HG03565 (cell line): Measurements from ENCODE around the gene BLOC1S4.
"Not testable (repeated sequence)": the region's sequence is repeated elsewhere in the genome, so short reads cannot be mapped to it uniquely, and the experiment has no call there.

ENCODE experiments used
- ATAC-seq: cut with Tn5 transposase; IDR thresholded peaks from one replicate; pipeline ENCODE4 v1.9.1; 2021; ENCODE audit warnings: mild to moderate bottlenecking, moderate library complexity; ENCODE audit not compliant: unreplicated experiment

Gene BLOC1S4

DNA sequence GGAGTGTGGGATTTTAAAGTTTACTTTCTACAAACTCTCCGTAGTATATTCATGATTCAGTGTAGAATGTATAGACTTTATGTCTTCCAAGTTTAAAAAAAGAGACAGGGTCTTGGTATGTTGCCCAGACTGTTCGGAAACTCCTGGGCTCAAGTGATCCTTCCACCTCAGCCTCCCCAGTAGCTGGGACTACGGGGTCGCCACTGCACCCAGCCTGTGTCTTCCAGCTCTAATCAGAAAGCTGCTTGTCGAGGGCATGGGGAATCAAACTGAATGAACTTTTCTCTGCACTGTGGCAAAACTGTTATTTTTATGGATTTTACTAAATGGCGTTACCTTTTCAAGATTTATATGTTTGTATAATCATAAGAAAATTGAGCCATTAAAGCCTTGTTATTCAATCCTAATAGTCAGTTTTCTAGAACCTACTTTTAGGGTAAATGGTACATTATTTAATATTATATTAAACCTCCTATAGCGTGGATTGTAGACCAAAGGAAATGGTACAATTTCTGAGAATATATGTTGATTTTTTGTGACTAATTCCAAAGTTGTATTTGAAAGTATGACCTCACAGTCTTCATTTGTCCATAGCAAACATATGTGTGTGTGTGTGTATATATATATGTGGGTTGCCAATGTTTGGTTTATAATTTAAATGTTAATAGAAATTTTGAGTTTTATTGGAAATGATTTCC is 1.1 kb downstream of the BLOC1S4 start:
- no peak for ATAC-seq

DNA sequence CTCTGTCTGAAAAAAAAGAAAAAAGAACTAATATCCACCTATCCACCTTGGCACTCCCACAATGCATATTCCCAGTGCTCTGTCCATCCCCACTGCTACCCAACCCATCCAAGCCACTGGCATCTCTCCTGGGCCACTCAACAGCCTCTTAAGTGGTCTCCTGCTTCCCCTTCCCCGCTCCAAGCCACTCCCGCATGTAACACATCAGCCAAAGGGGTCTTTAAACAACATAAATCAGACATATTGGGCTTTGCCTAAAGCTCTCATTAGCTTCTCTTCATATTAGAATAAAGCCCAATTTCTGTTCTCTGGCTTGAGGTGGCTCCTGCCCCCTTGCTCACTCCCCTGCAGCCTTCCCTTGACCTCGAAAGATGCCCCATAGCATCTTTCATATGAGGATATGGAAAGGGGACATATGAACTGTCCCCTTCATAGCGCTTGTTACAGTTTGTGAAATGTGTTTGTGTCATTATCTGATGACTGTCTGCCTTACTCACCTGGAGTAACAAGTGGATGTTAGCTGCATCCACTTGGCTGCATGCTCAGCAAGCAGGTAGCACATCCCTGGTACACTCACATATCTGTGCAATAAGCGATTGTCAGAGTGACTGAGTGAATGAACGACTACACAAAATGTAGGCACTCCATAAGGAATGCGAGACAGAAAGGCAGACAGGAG is 3.1 kb downstream of the BLOC1S4 start:
- ATAC-seq: no peak

DNA sequence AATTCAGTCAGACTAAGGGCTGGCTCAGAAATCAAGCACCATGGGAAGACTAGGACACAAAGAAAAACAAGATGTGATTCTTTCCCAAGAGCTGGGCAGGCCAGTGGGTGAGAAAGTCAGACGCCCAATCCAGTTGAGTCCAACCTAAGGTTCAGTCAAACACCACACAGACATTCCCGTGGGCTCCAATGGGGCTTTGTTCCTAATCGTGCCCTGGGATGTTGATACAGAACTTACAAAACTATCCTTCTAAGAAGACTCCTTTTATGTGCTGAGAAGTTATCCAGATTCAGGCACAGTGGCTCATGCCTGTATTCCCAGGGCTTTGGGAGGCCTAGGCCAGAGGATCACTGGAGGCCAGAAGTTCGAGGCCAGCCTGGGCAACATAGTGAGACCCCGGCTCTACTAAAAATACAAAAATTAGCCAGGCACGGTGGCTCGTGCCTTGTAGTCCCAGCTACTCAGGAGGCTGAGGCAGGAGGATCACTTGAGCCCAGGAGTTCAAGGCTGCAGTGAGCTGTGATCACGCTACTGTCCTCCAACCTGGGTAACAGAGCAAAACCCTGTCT is 3.7 kb downstream of the BLOC1S4 start:
- no peak for ATAC-seq

DNA sequence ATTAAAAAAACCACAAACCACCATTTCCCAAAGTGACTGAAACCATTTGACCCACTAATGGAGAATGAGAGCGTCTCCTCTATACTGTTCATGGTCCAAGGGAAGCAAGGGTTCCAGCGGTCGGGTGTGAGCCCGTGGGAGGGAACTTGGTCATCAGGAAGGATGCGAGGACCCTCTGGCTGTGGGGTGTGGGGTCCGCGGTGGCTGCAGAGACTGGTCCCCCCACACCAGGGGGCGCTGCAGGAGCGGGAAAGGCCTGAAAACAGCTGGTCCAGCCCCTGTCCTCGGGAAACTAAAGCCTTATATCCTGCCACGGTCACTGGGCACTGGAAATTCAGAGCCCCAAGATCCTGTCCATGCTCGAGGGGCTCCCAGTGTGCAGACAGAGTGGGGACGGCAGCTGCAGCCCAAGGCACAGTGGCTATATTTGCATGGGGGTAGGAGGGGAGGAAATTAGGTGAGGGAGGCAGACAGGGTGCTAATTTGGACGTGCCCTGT is 4.3 kb downstream of the BLOC1S4 start:
- ATAC-seq: no peak

DNA sequence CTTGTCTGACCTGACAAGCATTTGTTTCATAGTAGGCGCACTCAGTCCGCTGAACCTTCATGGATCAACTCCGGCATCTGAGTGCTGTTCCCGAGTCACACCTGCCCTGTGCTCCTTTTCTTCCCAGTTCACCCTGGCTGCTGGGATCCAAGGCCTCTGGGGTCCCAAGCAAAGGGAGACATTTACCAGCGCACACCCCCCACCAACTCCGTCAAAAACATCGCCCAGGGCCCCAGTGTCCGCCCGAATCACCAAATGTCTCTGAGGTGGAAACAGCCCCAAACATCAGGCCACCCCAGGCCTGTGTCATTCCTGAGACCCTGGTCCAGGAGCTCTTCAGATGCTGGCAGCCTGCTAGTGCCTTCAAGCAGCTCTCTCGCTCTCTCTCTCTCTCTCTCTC is 5.1 kb downstream of the BLOC1S4 start:
- no peak for ATAC-seq

DNA sequence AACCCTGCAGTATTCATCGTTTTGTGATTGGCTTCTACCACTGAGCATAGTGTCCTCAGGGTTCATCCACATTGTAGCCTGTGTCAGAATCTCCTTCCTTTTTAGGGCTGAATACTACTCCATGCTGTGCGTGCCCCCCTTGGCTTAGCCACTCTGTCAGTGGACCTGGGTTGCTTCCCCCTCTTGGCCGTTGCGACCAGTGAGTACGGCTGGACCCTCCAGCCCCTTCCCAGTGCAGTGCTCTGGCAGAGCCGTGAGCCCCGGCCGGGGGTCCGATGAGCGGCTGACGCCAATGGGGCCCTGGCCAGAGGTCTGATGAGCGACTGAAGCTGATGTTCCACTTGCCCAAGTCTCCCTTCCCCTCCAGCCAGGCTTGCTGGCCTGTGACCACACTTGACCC is 6.9 kb downstream of the BLOC1S4 start:
- ATAC-seq: no peak

DNA sequence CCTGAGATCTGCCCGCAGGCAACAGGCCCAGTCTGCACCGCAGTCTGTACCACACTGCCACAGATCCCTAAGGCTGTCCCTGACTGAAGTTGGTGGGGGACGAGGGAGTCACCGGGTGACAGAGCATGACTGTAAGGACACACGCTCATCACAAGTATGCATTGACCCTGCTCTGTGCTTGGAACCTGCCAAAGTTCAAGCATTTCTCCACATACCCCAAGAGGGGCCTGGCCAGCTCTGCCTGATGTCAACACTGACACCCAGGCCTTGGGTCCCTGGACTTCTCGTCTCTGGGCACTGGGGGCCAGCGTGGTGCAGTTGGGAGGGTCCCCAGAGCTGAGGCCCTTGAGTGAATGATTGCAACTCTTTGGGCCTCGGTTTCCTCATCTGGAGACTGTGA is 7.9 kb downstream of the BLOC1S4 start:
- ATAC-seq: no peak

DNA sequence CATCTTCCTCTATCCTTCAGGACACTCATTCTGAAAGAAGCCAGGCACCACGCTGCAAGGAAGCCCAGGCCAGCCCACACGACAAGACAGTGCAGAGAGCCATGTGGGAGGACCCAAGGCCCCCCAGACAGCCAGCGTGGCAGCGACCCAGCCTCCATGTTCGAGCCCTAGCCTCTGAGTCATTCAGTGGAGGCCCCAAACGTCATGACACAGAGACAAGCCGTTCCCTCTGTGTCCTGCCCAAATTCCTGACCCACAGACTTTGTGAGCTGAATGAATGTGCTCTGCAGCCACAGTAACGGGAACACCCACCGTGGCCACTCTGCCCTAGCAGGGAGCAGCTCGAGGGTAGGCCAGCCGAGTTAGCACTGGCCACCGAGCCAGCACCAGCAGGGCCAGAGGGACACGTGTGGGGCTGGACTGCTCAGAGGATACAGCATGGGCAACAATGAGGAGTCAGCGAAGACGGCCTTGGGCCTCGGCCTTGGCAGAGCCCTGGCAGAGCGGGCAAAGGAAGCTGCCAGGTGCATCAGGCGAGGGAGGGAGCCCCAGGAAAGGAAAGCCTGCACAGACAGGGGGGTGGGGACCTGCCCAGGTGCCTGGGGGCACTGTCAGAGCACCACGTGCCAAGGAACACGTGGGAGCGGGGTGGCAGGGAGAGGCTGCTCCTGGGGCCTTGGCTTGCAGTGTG is 8.6 kb downstream of the BLOC1S4 start:
- no peak for ATAC-seq

DNA sequence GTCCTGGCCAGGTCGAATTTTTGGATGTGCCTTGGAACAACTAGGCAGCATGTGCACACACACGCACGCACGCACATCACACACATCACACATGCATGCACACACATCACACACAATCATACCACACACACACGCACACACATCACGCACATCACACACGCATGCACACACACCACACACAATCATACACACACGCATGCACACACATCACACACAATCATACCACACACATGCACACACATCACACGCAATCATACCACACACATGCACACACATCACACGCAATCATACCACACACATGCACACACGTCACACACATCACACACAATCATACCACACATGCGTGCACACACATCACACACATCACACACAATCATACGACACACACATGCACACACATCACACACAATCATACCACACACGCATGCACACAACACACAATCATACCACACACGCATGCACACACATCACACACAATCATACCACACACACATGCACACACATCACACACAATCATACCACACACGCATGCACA is 9.5 kb downstream of the BLOC1S4 start:
- not testable (repeated sequence) for ATAC-seq

DNA sequence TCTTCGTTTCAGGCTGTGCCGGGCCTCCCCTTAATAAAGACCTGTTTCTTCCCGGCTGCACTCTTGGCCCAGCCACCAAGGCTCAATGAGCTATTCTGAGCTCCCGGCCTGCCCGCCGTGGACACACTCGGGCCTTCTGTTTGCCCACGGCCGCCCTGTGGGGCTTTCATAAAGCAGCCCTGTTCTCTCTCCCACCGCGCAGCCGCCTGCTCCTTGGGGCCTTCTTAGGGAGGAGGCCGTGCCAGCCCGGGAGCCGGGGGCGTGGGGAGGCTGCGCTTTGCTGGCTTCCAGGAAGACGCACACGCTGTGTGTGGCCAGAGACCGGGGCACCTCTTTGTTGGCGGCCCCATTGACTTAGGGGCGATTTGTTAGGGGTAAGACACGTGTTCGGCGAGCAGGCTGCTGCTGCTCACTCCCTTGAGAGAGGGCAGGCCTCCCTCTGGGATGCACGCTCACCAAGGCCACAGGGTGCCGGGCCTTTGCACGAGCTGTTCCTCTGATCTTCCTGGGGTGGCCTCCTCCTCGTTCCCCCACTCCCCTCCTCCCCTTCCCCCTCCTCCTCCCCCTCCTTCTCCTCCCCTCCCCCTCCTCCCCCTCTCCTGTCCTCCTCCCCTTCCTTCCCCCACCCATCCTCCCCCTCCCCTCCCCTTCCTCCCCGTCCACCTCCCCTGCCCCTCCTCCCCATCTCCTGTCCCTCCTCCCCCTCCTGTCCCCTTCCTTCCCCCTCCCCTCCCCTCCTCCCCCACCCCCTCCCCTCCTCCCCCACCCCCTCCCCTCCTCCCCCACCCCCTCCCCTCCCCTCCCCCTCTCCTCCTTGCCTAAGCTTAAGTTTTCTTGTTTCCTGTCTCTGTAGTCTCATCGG is 11.3 kb downstream of the BLOC1S4 start:
- ATAC-seq: no peak

DNA sequence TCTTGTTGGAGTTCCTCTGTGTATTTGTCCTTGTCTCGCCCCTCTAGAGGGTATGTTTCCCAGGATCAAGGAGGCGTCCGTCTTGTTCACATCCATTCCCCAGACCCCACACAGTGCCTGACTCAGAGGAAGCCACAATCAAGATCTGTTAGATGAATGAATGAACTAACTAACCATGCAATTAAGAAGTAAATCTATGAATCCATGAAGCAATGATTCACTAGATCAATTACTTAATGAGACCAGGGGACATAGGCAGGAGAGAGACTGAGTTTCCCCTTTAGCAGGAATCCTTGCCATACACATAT is 11.9 kb downstream of the BLOC1S4 start:
- ATAC-seq: no peak

DNA sequence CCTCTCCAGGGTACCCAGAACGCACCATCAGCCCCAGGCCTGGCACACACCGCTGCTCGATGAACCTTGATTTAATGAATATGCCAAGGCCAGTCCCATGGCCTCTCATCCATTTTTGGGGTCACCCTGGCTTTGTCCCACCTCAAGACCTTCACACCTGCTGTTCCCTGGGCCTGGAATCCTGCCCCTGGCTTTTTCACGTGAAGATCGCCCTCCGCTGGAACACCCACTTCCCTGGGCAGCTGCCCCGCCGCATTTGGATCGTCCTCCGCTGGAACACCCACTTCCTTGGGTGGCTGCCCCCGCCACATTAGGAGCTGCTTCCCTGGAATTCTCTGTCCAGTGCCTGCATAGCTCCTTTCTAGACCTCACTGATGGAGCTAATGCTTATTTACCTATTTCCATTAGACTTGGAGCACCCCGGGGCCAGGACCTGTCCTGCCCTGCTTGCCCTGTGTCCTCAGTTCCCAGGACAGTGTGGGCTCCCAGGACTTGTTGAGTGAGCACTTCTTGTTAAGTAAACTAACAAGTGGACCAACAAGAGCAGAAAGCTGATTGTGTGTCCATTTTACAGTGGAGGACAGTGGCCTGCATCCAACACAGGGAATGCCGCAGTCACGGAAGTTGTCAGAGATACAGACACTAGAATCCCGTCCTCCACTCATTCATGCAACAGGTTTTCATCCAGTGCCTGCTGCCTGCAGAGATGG is 12.5 kb downstream of the BLOC1S4 start:
- ATAC-seq: no peak

DNA sequence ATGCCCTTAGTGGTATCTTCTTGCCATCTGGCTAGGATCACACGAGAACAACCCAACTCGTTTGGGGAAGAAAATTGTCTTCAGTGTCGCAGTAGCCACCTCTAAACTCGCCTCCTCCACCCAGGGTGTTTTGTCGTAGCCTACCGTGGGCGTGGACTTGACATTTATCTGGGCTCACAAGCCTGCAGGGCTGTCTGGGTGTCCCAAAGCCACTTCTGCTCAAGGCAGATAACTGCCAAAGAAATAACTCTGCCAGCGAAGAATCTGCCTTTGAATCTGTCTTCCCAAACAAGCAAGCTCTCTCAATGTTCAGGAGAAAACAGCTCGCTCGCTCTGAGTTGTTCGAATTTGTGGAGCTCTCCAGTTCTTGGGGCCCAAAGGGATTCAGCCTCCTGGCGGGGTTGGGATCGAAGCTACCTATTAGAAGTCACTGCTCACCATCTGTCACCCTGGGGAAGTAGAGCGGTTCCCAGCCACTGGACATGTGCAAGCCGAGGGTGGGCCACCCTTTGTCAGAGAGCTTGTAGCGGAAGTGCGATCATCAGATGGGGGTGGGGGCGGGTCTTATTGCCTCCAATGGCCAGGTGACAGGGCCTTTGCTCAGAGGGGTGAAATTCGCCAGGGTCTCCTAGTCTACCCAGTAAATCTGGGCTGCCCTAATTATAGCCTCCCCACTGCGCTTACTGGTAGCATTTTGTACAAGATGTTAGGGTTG is 14.8 kb downstream of the BLOC1S4 start:
- ATAC-seq: no peak

DNA sequence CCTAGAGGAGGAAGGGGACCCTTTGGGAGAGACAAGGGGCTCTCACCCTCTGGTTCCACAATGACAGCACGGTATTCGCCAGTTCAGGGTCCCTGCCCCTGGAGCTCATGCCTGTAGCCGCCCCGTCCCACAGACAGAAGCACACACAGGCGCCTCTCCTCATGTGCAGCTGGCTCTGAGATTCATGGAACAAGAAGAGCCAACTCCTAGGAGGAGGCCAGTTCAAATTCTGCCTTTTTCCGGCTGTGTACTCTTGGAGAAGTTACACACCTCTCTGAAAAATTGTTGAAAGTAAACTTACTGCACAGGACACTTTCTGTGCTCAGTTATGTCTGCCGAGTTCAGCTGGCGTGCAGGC is 15.3 kb downstream of the BLOC1S4 start:
- no peak for ATAC-seq

DNA sequence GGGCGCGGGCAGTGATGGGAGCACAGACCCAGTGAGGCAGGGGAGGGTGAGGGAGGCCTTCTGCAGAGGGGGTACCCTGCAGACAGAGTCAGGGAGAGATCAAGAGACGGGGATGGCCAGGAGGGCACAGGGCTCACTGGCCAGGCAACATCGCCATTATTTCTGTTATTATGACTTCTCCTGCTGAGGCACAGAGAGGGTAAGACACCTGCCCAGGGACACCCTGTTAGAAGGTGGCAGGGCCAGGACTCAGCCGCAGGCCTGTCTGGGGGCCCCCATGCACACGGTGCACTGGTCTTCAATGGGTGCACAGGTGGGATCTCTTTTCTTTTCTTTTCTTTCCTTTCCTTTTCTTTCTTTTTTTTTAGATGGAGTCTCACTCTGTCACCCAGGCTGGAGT is 15.8 kb downstream of the BLOC1S4 start:
- no peak for ATAC-seq

DNA sequence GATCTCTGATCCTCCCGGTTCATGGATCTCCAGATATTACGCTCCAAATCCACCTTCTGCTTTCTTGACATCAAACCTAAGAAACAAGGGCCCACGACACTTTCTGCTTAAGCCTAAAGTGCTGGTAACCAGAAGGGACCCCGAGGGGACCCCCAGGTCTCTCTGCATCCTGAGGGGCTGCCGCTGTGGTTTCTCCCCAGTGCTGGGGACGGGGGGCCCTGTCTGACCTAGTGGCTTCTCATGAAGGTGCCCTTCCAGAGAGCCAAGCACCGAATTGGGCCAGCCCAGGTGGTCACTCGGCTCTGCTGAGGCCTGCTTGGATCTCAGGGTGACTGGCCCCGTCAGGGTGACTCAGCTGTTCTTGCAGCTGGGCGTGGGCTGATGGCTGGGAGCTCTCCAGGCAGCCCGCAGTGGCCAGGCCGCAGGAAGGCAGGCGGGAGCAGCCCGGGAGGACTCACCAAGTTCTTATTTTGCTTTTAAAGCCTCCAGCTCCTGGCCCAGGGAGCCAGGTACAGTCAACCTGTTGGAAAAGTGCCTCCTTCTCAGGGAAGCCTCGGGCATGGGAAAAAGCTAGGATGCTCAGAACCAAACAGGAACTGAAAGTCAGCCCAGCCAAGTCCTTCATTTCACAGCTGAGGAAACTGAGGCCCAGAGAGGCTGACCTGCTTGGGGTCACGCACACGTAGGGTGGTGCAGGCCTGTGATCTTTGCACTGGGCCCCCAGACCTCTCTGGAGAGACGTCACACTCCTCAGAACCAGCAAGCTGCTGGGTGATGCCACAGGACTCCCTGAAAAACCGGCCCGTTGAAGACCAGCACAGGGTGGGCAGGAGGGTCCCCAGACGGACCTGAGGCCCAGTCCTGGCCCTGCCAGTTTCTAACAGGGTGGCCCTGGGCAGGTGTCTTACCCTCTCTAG is 16.7 kb downstream of the BLOC1S4 start:
- no peak for ATAC-seq

DNA sequence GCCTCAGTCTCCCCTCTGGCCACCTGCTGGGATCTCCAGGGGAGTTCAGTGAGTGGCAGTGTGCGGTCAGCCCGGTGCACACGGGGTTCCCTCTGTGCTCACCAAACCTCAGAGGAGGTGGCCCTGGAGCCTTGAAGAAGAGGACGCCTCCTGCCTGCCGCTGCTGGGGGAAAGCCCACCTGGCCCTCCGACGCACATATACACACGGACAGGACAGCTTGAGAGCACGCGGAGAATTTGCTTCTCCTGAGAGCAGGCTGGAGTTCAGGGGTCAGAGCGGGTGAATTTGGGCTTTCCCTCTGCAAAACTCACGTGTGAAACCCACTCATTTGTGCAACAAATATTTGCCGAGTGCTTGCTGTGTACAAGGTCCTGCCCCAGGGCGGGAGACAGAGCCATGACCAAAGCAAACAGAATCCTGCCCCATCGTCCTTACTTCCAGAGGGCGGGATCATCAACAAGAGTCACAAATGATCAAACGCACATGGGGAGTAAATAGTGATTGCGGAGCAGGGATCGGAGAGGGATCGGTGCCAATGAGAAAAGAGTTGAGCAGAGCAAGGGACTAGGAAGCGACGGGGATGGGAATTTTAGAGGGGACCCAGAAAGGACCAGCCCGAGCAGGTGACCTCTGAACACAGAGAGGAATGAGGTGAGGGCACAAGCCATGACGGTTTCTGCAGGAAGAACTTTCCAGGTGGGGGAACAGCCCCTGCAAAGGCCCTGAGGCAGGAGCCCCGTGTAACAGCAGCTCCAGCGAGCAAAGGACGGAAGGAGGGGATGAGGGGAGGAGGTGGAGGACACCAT is 17.6 kb downstream of the BLOC1S4 start:
- no peak for ATAC-seq
